NT2/D1 (cell line): ENCODE results near the gene MYL12A.

Experiments
- DNase-seq: peaks from one replicate; pipeline ENCODE4 v3.0.0-alpha.2; 2011; ENCODE audit warnings: low read depth, low spot score
- H3K27me3 ChIP-seq: 2 replicates; pipeline ENCODE4 v1.6.0; 2011; ENCODE audit warnings: mild to moderate bottlenecking; ENCODE audit not compliant: insufficient read length, insufficient read depth
- H3K36me3 ChIP-seq: 2 replicates; pipeline ENCODE4 v1.6.1; 2011; ENCODE audit warnings: mild to moderate bottlenecking, low read length, mixed read lengths; ENCODE audit not compliant: insufficient read depth, insufficient read length
- H3K4me1 ChIP-seq: 2 replicates; pipeline ENCODE4 v1.5.1; 2011; ENCODE audit not compliant: insufficient read depth, insufficient read length
- H3K4me3 ChIP-seq: 2 replicates; pipeline ENCODE4 v1.5.1; 2011; ENCODE audit warnings: low read depth; ENCODE audit not compliant: insufficient read length
- H3K9ac ChIP-seq: 2 replicates; pipeline ENCODE4 v1.6.0; 2011; ENCODE audit warnings: low read depth; ENCODE audit not compliant: insufficient read length
- H3K9me3 ChIP-seq: 2 replicates; pipeline ENCODE4 v1.5.1; 2011; ENCODE audit warnings: mild to moderate bottlenecking, low read length; ENCODE audit not compliant: insufficient read depth
- SUZ12 ChIP-seq: IDR thresholded peaks from 2 replicates; pipeline ENCODE4 v1.6.1; 2011; ENCODE audit not compliant: insufficient read length, insufficient read depth; ENCODE audit errors: extremely low read depth
- YY1 ChIP-seq: IDR thresholded peaks from 2 replicates; pipeline ENCODE4 v1.6.1; 2011; ENCODE audit not compliant: insufficient read length, insufficient read depth
- ZNF274 ChIP-seq: IDR thresholded peaks from 2 replicates; pipeline ENCODE4 v1.6.1; 2011; ENCODE audit warnings: mild to moderate bottlenecking, low read depth, low read length

MYL12A gene

DNA sequence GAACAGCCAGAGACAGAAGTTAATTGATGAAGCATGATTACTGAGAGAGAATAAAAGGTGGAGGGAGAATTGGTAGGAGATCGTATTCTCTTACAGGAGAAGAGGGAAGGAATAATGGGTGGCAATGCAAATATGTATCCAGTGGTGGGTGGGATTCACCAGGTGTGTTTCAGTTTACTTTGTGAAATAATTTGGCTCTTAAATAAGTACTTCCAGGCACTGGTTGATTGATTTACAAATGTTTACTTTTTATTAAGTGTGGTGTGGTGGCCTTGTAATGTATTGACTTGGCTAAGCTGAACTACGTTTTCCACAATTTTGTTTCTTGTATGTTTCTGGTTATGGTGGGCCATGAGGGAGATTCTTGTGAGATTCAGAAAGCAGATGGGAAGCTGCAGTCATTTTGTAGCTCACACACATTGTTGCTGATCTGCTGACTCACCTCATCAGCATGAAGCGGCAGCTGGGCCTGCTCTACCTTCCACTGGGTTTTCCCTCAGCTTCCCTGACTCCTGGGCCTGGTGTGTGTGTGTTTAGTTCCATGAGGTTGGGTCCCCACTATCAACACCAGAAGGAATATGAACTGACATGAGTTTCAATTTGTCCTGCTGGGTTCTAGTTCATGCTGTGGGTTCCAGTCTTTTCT, 47.0 kb downstream of the MYL12A start:
- no peaks in the 10 kb centered on the region for H3K4me1 ChIP-seq
- no peak for DNase-seq

DNA sequence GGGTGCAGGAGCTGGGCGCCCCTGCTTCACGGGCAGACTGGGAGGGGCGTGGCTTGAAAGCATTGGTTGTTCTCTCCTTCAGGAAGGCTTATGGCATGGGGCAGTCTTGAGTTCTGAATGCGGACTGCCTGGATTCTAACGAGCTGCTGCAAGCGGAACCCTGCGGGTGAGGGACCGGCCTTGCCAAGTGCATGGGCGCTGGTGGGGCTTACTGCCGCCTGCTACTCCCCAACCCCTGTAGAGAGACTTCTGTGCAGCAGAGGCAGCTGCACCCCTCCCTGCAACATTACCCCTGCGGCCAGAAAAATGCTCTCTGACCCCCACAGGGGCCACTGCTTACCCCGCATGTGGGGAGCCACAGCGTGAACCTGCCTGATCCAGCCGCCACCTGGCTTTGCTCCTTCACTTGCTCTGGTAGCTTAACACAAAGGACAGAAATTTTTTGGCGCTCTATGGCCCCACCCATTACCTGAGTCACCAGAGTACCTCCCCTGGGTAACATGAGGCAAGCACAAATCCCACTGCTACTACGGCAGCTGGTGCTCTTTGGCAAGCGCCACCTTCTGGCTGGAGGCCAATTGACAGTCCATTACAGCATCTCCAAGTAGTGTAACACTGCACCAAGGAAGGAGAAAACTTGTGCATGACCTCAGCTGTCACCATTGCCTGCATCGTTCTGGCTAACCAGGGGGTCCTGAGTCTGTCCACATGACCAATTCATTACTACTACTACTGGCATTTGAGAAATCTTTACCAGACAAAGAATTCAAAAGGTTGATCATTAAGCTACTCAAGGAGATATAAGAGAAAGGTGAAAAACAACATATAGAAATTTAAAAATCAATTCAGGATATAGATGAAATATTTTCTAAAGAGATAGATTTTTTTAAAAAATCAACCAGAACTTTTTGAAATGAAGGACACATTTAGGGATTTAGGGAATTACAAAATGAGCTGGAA, 49.7 kb downstream of the MYL12A start:
- H3K9me3 ChIP-seq: peaks cover 4% of the 10 kb centered on the region; the same call in 1 of the 2 replicates
- DNase-seq: peak; percentile 87
- H3K36me3 ChIP-seq: peaks cover 4% of the 10 kb centered on the region
- no peaks in the 10 kb centered on the region for H3K4me1 ChIP-seq
- H3K27me3 ChIP-seq: no peaks in the 10 kb centered on the region
- peak overlapping the region; percentile 93 for H3K4me3 ChIP-seq
- H3K9ac ChIP-seq: peak overlapping the region; percentile 92
- TF ChIP-seq YY1 (no peak), SUZ12 (no peak), ZNF274 (no peak)

More for the DNA sequence above, 47.0 kb downstream of the MYL12A start:
- Histone ChIP-seq H3K36me3 (peaks cover 4% of the 10 kb centered on the region), H3K9ac (no peak overlapping the region), H3K27me3 (no peaks in the 10 kb centered on the region), H3K9me3 (peaks cover 20% of the 10 kb centered on the region; the same call in 1 of the 2 replicates), H3K4me3 (no peak overlapping the region)
- TF ChIP-seq ZNF274 (no peak), SUZ12 (no peak), YY1 (no peak)

DNA sequence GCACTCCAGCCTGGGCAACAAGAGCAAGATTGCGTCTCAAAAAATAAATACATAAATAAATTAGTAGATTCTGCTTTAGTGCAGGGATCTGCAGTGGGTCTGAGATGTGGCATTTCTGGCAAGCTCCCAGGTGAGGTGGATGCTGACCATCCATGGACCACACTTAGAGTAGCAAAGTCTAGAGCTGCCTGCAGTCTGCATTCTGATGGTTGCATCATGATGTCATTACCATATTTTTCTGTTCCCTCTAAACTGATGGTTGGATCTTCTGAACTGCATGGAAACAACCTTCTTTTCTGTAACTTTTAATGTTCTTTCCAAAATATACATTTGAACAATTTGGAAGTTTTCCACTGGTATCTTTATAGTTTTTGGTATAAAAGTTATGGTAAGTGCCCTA, 57.2 kb downstream of the MYL12A start:
- H3K9ac ChIP-seq: no peak overlapping the region
- H3K27me3 ChIP-seq: no peaks in the 10 kb centered on the region
- H3K9me3 ChIP-seq: no peaks in the 10 kb centered on the region
- DNase-seq: no peak
- no peaks in the 10 kb centered on the region for H3K36me3 ChIP-seq
- H3K4me3 ChIP-seq: no peak overlapping the region
- no peak for TF ChIP-seq YY1
- no peak for TF ChIP-seq SUZ12
- no peak for TF ChIP-seq ZNF274
- H3K4me1 ChIP-seq: no peaks in the 10 kb centered on the region

DNA sequence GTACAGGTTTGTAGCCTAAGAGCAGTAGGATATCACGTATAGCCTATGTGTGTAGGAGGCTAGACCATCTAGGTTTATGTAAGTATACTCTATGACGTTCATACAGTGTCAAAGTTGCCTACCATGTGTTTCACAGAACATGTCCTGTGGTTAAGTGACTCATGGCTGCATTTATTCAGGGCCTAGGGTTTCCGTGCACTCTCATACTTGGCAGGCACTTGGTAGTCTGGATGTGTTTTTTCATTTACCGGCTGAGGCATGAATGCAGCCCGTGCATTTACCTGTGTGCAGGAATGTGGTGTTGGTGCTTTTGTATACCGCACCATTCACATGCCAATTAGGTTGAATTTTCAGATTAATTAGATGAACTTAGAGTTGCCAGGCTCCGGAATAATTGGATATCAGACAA, 57.8 kb downstream of the MYL12A start:
- DNase-seq: no peak
- Histone ChIP-seq H3K9ac (no peak overlapping the region), H3K4me1 (no peaks in the 10 kb centered on the region), H3K4me3 (no peak overlapping the region), H3K27me3 (no peaks in the 10 kb centered on the region), H3K36me3 (no peaks in the 10 kb centered on the region), H3K9me3 (no peaks in the 10 kb centered on the region)
- no peak for TF ChIP-seq YY1
- TF ChIP-seq SUZ12: no peak
- TF ChIP-seq ZNF274: no peak
